Measurements from ENCODE around the gene CHST14.

GRCh38 chr15:40436116-40436891 is 34.5 kb upstream of the CHST14 start:
- TF ChIP-seq CTCF (IDR thresholded peaks at IDR 0.05; ENCODE audit: low read length): no peak
- TF ChIP-seq EZH2 (IDR thresholded peaks at IDR 0.05; ENCODE audit: borderline replicate concordance, low read length): no peak
